GM19438 (cell line): ENCODE measurements around the gene NEU3.
A peak's percentile ranks its signal among the peaks of the same experiment; 100 is the strongest.
"Not testable (repeated sequence)": the region's sequence is repeated elsewhere in the genome, so short reads cannot be mapped to it uniquely, and the experiment has no call there.

ENCODE experiments used
- ATAC-seq: cut with Tn5 transposase; IDR thresholded peaks from one replicate; pipeline ENCODE4 v1.9.1; 2021; ENCODE audit warnings: low read depth; ENCODE audit not compliant: unreplicated experiment

Gene NEU3

GRCh38 chr11:74988541-74989259, at the start of gene NEU3:
TSS of gene NEU3 (plus strand) at chr11:74988933. CDS start at chr11:74989061, 128 bp downstream.
- ATAC-seq: peak; percentile 76

- ATAC-seq: no peak
These were observed 47.2 kb upstream of the NEU3 start for GRCh38 chr11:74941492-74941891.

GRCh38 chr11:74942073-74942759, 46.5 kb upstream of the NEU3 start:
- ATAC-seq: no peak

- peak; percentile 12 for ATAC-seq
These were observed 40.2 kb upstream of the NEU3 start for GRCh38 chr11:74948546-74948897.

- peak; percentile 88 for ATAC-seq
These were observed 39.6 kb upstream of the NEU3 start, which contains the start of the genes SPCS2 and XRRA1 for GRCh38 chr11:74948898-74949752. TSS of gene SPCS2 (plus strand) at chr11:74949266. CDS start at chr11:74949286, 20 bp downstream. TSS of gene XRRA1 (minus strand) at chr11:74949091. CDS start at chr11:74940878, 8,213 bp downstream.

- ATAC-seq: no peak
These were observed 39.0 kb upstream of the NEU3 start for GRCh38 chr11:74949753-74950137.

GRCh38 chr11:74950374-74950969, 38.3 kb upstream of the NEU3 start:
- no peak for ATAC-seq

- no peak for ATAC-seq
These were observed 37.5 kb upstream of the NEU3 start for GRCh38 chr11:74951226-74951625.

- no peak for ATAC-seq
These were observed 36.0 kb upstream of the NEU3 start for GRCh38 chr11:74952752-74953151.

- ATAC-seq: no peak
These were observed 35.3 kb upstream of the NEU3 start for GRCh38 chr11:74953451-74953850.

- no peak for ATAC-seq
These were observed 34.5 kb upstream of the NEU3 start for GRCh38 chr11:74954199-74954598.

- ATAC-seq: no peak
These were observed 32.2 kb upstream of the NEU3 start for GRCh38 chr11:74956397-74957015.

- ATAC-seq: no peak
These were observed 30.6 kb upstream of the NEU3 start for GRCh38 chr11:74957937-74958629.

- ATAC-seq: not testable (repeated sequence)
These were observed 28.6 kb upstream of the NEU3 start for GRCh38 chr11:74960128-74960527.

GRCh38 chr11:74966651-74967050, 22.1 kb upstream of the NEU3 start:
- ATAC-seq: no peak

- no peak for ATAC-seq
These were observed 17.8 kb upstream of the NEU3 start for GRCh38 chr11:74970852-74971395.

GRCh38 chr11:74971424-74971823, 17.3 kb upstream of the NEU3 start:
- ATAC-seq: no peak

- no peak for ATAC-seq
These were observed 10.7 kb upstream of the NEU3 start for GRCh38 chr11:74978041-74978440.

- ATAC-seq: no peak
These were observed 8.1 kb upstream of the NEU3 start for GRCh38 chr11:74980634-74981033.
